GM12878 (cell line): ENCODE results near the gene PDX1. TPM values are rescaled to one million over a fixed set of nuclear protein-coding genes. Genes with fewer than 3 reads are reported as not detected.

ENCODE experiments used
- ATAC-seq: fragments of 200-7000 bp; cut with Tn5 transposase; 3 replicates; pipeline ENCODE4 v1.9.1; 2020; ENCODE audit warnings: mild to moderate bottlenecking, moderate library complexity
- BruUV-seq: library from RNA; stranded (reverse); fragments of 400-500 nt; replicated peaks from 2 replicates; lab custom pipeline; 2021; lab: Mats Ljungman, UMichigan
- CTCF ChIA-PET: fragments of 300-600 bp; sonication (Branson Sonifier 250); formaldehyde crosslinking; extraction: SDS; loops from one replicate; lab custom pipeline; 2021; ENCODE audit warnings: inconsistent platforms; lab: Yijun Ruan, JAX
- POLR2A ChIA-PET: fragments of 350-600 bp; formaldehyde crosslinking; extraction: SDS; loops from one replicate; lab custom pipeline; 2021; ENCODE audit warnings: inconsistent platforms; lab: Charles Lee
- RAD21 ChIA-PET: fragments of 300-600 bp; sonication (Branson Sonifier 250); formaldehyde crosslinking; loops from one replicate; lab custom pipeline; 2023; ENCODE audit warnings: antibody characterized with exemption; ENCODE audit not compliant: unreplicated experiment; lab: Charles Lee
- SMC1A ChIA-PET: fragments of 300-600 bp; sonication (Branson Sonifier 250); formaldehyde crosslinking; loops from one replicate; lab custom pipeline; 2023; ENCODE audit not compliant: unreplicated experiment, uncharacterized antibody; lab: Charles Lee
- DNase-seq: peaks from one replicate; pipeline ENCODE4 v3.0.0-alpha.2; 2011; ENCODE audit warnings: low read depth, low spot score
- FAIRE-seq: peaks from 3 replicates; lab custom pipeline; 2011; peaks lifted over from hg19 to GRCh38; lab: Jason Lieb, UNC
- H2AFZ ChIP-seq: 2 replicates; pipeline ENCODE4 v1.6.0; 2011; ENCODE audit warnings: low read depth, low read length, control low read depth; ENCODE audit not compliant: control insufficient read depth
- H3K27ac ChIP-seq: 2 replicates; pipeline ENCODE4 v1.5.1; 2011; ENCODE audit warnings: control low read depth; ENCODE audit not compliant: control insufficient read depth, insufficient read depth
- H3K27me3 ChIP-seq, 2 experiments: replicated peaks in 1 of 2; 2 replicates each; pipeline versions ENCODE4 v1.6.0 to v1.6.1; 2011; ENCODE audit warnings: low read length in 1 of 2; ENCODE audit not compliant: control insufficient read depth in 2 of 2, insufficient read depth in 2 of 2
- H3K36me3 ChIP-seq, 2 experiments: 2 replicates each; pipeline ENCODE4 v1.5.1; 2011; ENCODE audit warnings: low read length in 1 of 2; ENCODE audit not compliant: control insufficient read depth in 2 of 2, insufficient read depth in 2 of 2
- H3K4me1 ChIP-seq: 2 replicates; pipeline ENCODE4 v1.6.1; 2011; ENCODE audit warnings: mild to moderate bottlenecking, low read length, moderate library complexity, mixed read lengths; ENCODE audit not compliant: control insufficient read depth, insufficient read depth
- H3K4me2 ChIP-seq: 2 replicates; pipeline ENCODE4 v1.6.0; 2011; ENCODE audit warnings: control low read depth; ENCODE audit not compliant: control insufficient read depth, insufficient read depth
- H3K4me3 ChIP-seq: fragments of 200-600 bp; sonication (generic); 2 replicates; pipeline ENCODE4 v1.5.1; 2016
- H3K79me2 ChIP-seq: 2 replicates; pipeline ENCODE4 v1.6.0; 2011; ENCODE audit warnings: low read length; ENCODE audit not compliant: control insufficient read depth, insufficient read depth
- H3K9ac ChIP-seq: 2 replicates; pipeline ENCODE4 v1.8.0; 2011; ENCODE audit warnings: low read length, control low read depth, mixed read lengths; ENCODE audit not compliant: control insufficient read depth, insufficient read depth
- H3K9me3 ChIP-seq: replicated peaks from 3 replicates; pipeline ENCODE4 v1.5.1; 2011; ENCODE audit warnings: mild to moderate bottlenecking, low read length; ENCODE audit not compliant: control insufficient read depth, insufficient read depth
- H4K20me1 ChIP-seq: 2 replicates; pipeline ENCODE4 v1.6.0; 2011; ENCODE audit not compliant: control insufficient read depth, insufficient read depth
- ASH2L ChIP-seq: fragments of 300-600, 200-600 bp; sonication (generic); IDR thresholded peaks from 2 replicates; pipeline ENCODE4 v1.6.1; 2017; ENCODE audit warnings: low read depth, mild to moderate bottlenecking, borderline replicate concordance
- BHLHE40 ChIP-seq, 2 experiments: fragments of 450-650 bp in 1 of 2; IDR thresholded peaks; 2 replicates each; pipeline ENCODE4 v1.6.1; 2011 to 2017; ENCODE audit warnings: low read depth in 2 of 2, borderline replicate concordance in 1 of 2, improper control_type of control experiment in 1 of 2, low read length in 1 of 2, mild to moderate bottlenecking in 1 of 2
- CHD2 ChIP-seq: IDR thresholded peaks from 2 replicates; pipeline ENCODE4 v1.6.1; 2011; ENCODE audit warnings: low read depth, low read length, improper control_type of control experiment, borderline replicate concordance
- GABPA ChIP-seq: IDR thresholded peaks from 2 replicates; pipeline ENCODE4 v1.6.1; 2014; ENCODE audit warnings: antibody characterized with exemption, low read depth, mild to moderate bottlenecking, inconsistent platforms
- IRF3 ChIP-seq: fragments of 450-650 bp; IDR thresholded peaks from 2 replicates; pipeline ENCODE4 v1.6.1; 2014; ENCODE audit warnings: mild to moderate bottlenecking
- IRF4 ChIP-seq: IDR thresholded peaks from 2 replicates; pipeline ENCODE4 v1.6.1; 2011; ENCODE audit warnings: low read depth, low read length
- MAX ChIP-seq: IDR thresholded peaks from 2 replicates; pipeline ENCODE4 v1.6.1; 2012; ENCODE audit warnings: low read depth, low read length, improper control_type of control experiment
- MYC ChIP-seq: IDR thresholded peaks from 2 replicates; pipeline ENCODE4 v1.6.1; 2011; ENCODE audit warnings: mild to moderate bottlenecking, low read length, moderate library complexity, inconsistent platforms; ENCODE audit not compliant: insufficient read depth, insufficient replicate concordance, insufficient read length, severe bottlenecking
- NFXL1 ChIP-seq: fragments of 450-650 bp; IDR thresholded peaks from 2 replicates; pipeline ENCODE4 v1.6.1; 2017; ENCODE audit warnings: antibody characterized with exemption, mild to moderate bottlenecking, borderline replicate concordance
- PAX8 ChIP-seq: fragments of 450-650 bp; IDR thresholded peaks from 2 replicates; pipeline ENCODE4 v1.6.1; 2017; ENCODE audit warnings: mild to moderate bottlenecking, moderate library complexity
- RCOR1 ChIP-seq: conservative IDR thresholded peaks from 2 replicates; pipeline ENCODE4 v1.6.1; 2012; ENCODE audit warnings: low read depth, low read length, improper control_type of control experiment
- RUNX3 ChIP-seq: IDR thresholded peaks from 2 replicates; pipeline ENCODE4 v1.6.1; 2012; ENCODE audit warnings: low read length, inconsistent platforms
- SIN3A ChIP-seq: IDR thresholded peaks from 2 replicates; pipeline ENCODE4 v1.6.1; 2012; ENCODE audit warnings: low read depth, low read length, improper control_type of control experiment
- SUZ12 ChIP-seq: fragments of 200-600 bp; sonication (generic); IDR thresholded peaks from one replicate; pipeline ENCODE4 v1.6.1; 2018; ENCODE audit warnings: antibody characterized with exemption, mild to moderate bottlenecking; ENCODE audit not compliant: unreplicated experiment
- ZNF24 ChIP-seq: fragments of 450-650 bp; IDR thresholded peaks from 2 replicates; pipeline ENCODE4 v1.6.1; 2017; ENCODE audit warnings: antibody characterized with exemption, mild to moderate bottlenecking
- in situ Hi-C: fragments of 300-500 bp; cut with MboI; formaldehyde crosslinking; loops from 9 replicates; pipeline ENCODE4 v1.14.3; 2018; ENCODE audit warnings: mixed read lengths
- intact Hi-C: fragments of 100-400 bp; cut with micrococcal nuclease; formaldehyde crosslinking; loops from one replicate; pipeline ENCODE4 v1.14.2; 2022; ENCODE audit not compliant: unreplicated experiment
- polyA plus RNA-seq, 11 experiments: library from polyadenylated mRNA; depleted of rRNA in 4 of 11; unstranded in 6 of 11; stranded (reverse) in 5 of 11; fragments of >200 nt; fragmentation: Nextera tagmentation in 4 of 11; fragmentation: Illumina TruSeq in 1 of 11; extraction: Ambion mirVana in 4 of 11; extraction: Trizol in 1 of 11; gene quantifications; 1 replicate in 1 of 11; 2 replicates in 10 of 11; pipeline versions ENCODE4 v1.2.1 to v1.2.3, GENCODE V29; 2011 to 2016; ENCODE audit warnings: inconsistent platforms in 2 of 11, missing spikeins in 2 of 11, low read depth in 1 of 11
- total RNA-seq, 4 experiments: library from RNA; depleted of rRNA in 3 of 4; stranded (reverse); fragments of >200 nt in 3 of 4; fragmentation: Illumina TruSeq in 1 of 4; extraction: Trizol in 1 of 4; gene quantifications; 2 replicates each; pipeline versions ENCODE4 v1.2.1 to v1.2.3, GENCODE V29; 2013 to 2021
- TF ChIP-seq, protein P1 (sequence below), 3 experiments: IDR thresholded peaks in 2 of 3; conservative IDR thresholded peaks in 1 of 3; 2 replicates each; pipeline ENCODE4 v1.5.1; 2011; ENCODE audit warnings: low read depth in 3 of 3, low read length in 3 of 3, mild to moderate bottlenecking in 3 of 3, control low read depth in 2 of 3, moderate library complexity in 2 of 3, inconsistent platforms in 1 of 3, mixed read lengths in 1 of 3; ENCODE audit not compliant: control insufficient read depth in 2 of 3, insufficient read depth in 1 of 3; ENCODE audit errors: extremely low read depth in 1 of 3

Gene PDX1
- total and polyA plus RNA-seq, 10 of the 15 experiments (the other 5 are each of a cell fraction or from before 2014, with no cell fraction given): 0.02 to 0.03 TPM; not detected in 8

GRCh38 chr13:27929868-27930267, 10.1 kb downstream of the PDX1 start:
- Histone ChIP-seq H3K4me2 (no peak overlapping the region), H3K4me3 (no peak overlapping the region), H3K9me3 (no peaks in the 10 kb centered on the region; the same call in 2 of the 3 replicates), H3K27me3 (peaks cover 19 to 32% of the 10 kb centered on the region in 2 experiments), H3K9ac (no peak overlapping the region), H3K4me1 (no peaks in the 10 kb centered on the region), H4K20me1 (no peaks in the 10 kb centered on the region), H3K27ac (no peak overlapping the region), H2AFZ (no peak overlapping the region), H3K36me3 (no peaks in the 10 kb centered on the region)
- ChIA-PET CTCF (interaction anchor here (1.4 to 2.3 kb wide), 4 partner anchors 24 to 100 kb away, joined by 4 to 7 read pairs (median 6); no protein-coding TSS in a partner anchor), POLR2A (no interaction called here), RAD21 (no interaction called here), SMC1A (interaction anchor here (1.8 kb wide), 1 partner anchor 12 kb away, joined by 8 read pairs; no protein-coding TSS in a partner anchor)
- no peak for FAIRE-seq
- in situ Hi-C loops (no loop called here), intact Hi-C loops (no loop called here)
- DNase-seq: no peak
- BruUV-seq: no TSS peak
- ATAC-seq: no peak
- TF ChIP-seq IRF4 (no peak), SUZ12 (no peak), IRF3 (no peak), NFXL1 (no peak), GABPA (no peak), CHD2 (no peak), ASH2L (no peak), BHLHE40 (IDR thresholded peaks at IDR 0.05; ENCODE audit: borderline replicate concordance in 1 of 2, low read depth in 2 of 2, low read length in 1 of 2) (no peak), RCOR1 (no peak), SIN3A (no peak), MAX (no peak), ZNF24 (no peak), PAX8 (no peak), MYC (no peak), RUNX3 (no peak)
- TF ChIP-seq, protein P1, sequence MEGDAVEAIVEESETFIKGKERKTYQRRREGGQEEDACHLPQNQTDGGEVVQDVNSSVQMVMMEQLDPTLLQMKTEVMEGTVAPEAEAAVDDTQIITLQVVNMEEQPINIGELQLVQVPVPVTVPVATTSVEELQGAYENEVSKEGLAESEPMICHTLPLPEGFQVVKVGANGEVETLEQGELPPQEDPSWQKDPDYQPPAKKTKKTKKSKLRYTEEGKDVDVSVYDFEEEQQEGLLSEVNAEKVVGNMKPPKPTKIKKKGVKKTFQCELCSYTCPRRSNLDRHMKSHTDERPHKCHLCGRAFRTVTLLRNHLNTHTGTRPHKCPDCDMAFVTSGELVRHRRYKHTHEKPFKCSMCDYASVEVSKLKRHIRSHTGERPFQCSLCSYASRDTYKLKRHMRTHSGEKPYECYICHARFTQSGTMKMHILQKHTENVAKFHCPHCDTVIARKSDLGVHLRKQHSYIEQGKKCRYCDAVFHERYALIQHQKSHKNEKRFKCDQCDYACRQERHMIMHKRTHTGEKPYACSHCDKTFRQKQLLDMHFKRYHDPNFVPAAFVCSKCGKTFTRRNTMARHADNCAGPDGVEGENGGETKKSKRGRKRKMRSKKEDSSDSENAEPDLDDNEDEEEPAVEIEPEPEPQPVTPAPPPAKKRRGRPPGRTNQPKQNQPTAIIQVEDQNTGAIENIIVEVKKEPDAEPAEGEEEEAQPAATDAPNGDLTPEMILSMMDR (IDR thresholded peaks at IDR 0.05 in 2 of 3, conservative IDR thresholded peaks at IDR 0.05 in 1 of 3; ENCODE audit: control insufficient read depth in 2 of 3, extremely low read depth in 1 of 3, insufficient read depth in 1 of 3, low read depth in 3 of 3, low read length in 3 of 3): no peak
- TF ChIP-seq, all 136 proteins: peak for 0
- no peaks in the 10 kb centered on the region for H3K79me2 ChIP-seq
